Kidney (tissue), 14 donors: ENCODE data around the gene CCDC88C. TPM values are rescaled to one million over a fixed set of nuclear protein-coding genes. Genes with fewer than 3 reads are reported as not detected.

Experiments
- DNase-seq, 5 donors: peaks; one replicate each; pipeline ENCODE4 v3.0.0-alpha.2; 2013 to 2020
- FAIRE-seq: peaks from 2 replicates; lab custom pipeline; 2012; peaks lifted over from hg19 to GRCh38; lab: Jason Lieb, UNC
- H3K27ac ChIP-seq, 2 donors: one replicate each; pipeline ENCODE4 v1.7.0; 2013; ENCODE audit warnings: low read depth in 2 of 2, low read length in 2 of 2, inconsistent platforms in 1 of 2
- H3K27me3 ChIP-seq: one replicate; pipeline ENCODE4 v1.7.1; 2013; ENCODE audit warnings: low read length, inconsistent platforms; ENCODE audit not compliant: control insufficient read depth, insufficient read depth
- H3K36me3 ChIP-seq, 3 donors: one replicate each; pipeline versions ENCODE4 v1.7.0 to v1.7.1; 2013; ENCODE audit warnings: low read length in 3 of 3, control low read depth in 1 of 3, inconsistent platforms in 1 of 3; ENCODE audit not compliant: insufficient read depth in 3 of 3, control insufficient read depth in 2 of 3
- H3K4me1 ChIP-seq, 3 donors: one replicate each; pipeline versions ENCODE4 v1.7.0 to v1.7.1; 2013; ENCODE audit warnings: low read length in 3 of 3, inconsistent platforms in 1 of 3, low read depth in 1 of 3; ENCODE audit not compliant: control insufficient read depth in 2 of 3, insufficient read depth in 2 of 3
- H3K4me3 ChIP-seq, 3 donors: one replicate each; pipeline versions ENCODE4 v1.7.0 to v1.8.1; 2013; ENCODE audit warnings: low read length in 3 of 3, control low read depth in 1 of 3, inconsistent platforms in 1 of 3
- H3K9ac ChIP-seq, 3 donors: one replicate each; pipeline versions ENCODE4 v1.7.0 to v1.7.1; 2013; ENCODE audit warnings: low read length in 3 of 3, control low read depth in 1 of 3, inconsistent platforms in 1 of 3
- H3K9me3 ChIP-seq, 3 donors: one replicate each; pipeline versions ENCODE4 v1.7.0 to v1.7.1; 2013; ENCODE audit warnings: low read length in 3 of 3, control low read depth in 1 of 3, inconsistent platforms in 1 of 3; ENCODE audit not compliant: control insufficient read depth in 2 of 3, insufficient read depth in 1 of 3
- CTCF ChIP-seq: IDR thresholded peaks from 3 replicates; pipeline ENCODE4 v1.5.1; 2012; ENCODE audit warnings: mild to moderate bottlenecking, moderate library complexity, borderline replicate concordance; ENCODE audit not compliant: insufficient read depth; ENCODE audit errors: extremely low read depth
- intact Hi-C: fragments of 100-400 bp; cut with DNase I; formaldehyde crosslinking; loops from one replicate; pipeline ENCODE4 v1.11.1; 2022
- polyA plus RNA-seq: library from polyadenylated mRNA; stranded (reverse); fragments of 350-450 nt; fragmentation: Illumina TruSeq; extraction: RNeasy Lipid Tissue Mini Kit (QIAGEN cat#74804); gene quantifications from one replicate; pipeline ENCODE4 v1.2.3, GENCODE V29; 2014; ENCODE audit warnings: low read depth, low replicate concordance; ENCODE audit not compliant: insufficient read depth
- total RNA-seq: library from RNA; stranded (reverse); fragmentation: NEBNext Ultra II Directional; extraction: Animal tissue kit (Norgen Biotek cat#: 25700); gene quantifications from one replicate; pipeline ENCODE4 v1.2.1, GENCODE V29; 2021
- donor health status: control.
- donor health status: control.
- donor health status: control.
- donor health status: control.
- donor health status: control.
- donor health status: DM: yes; HTN: yes; CAD: no.
- donor health status: Normal renal cell carcinoma (clear cell type).

Gene CCDC88C
- total and polyA plus RNA-seq, 2 donors from 2014 or later, result 6.6 to 32.8 TPM

GRCh38 chr14:91406982-91407381 lies 10.6 kb downstream of the CCDC88C start:
- Histone ChIP-seq H3K9me3 (no peaks in the 10 kb centered on the region), H3K36me3 (peaks cover 0 to 5% (median 0%) of the 10 kb centered on the region in 3 donors), H3K27me3 (no peaks in the 10 kb centered on the region), H3K4me1 (peaks cover 0 to 16% (median 2%) of the 10 kb centered on the region in 3 donors), H3K9ac (no peak overlapping the region), H3K27ac (no peak overlapping the region), H3K4me3 (no peak overlapping the region)
- intact Hi-C loops, result no loop called here
- FAIRE-seq (no peak), DNase-seq (no peak)
- no peak for TF ChIP-seq CTCF

- Histone ChIP-seq H3K9me3 (no peaks in the 10 kb centered on the region), H3K27ac (no peak overlapping the region), H3K4me1 (peaks cover 0 to 16% (median 2%) of the 10 kb centered on the region in 3 donors), H3K9ac (no peak overlapping the region), H3K4me3 (no peak overlapping the region), H3K36me3 (peaks cover 0 to 5% (median 0%) of the 10 kb centered on the region in 3 donors), H3K27me3 (no peaks in the 10 kb centered on the region)
- DNase-seq (no peak), FAIRE-seq (no peak)
- no peak for TF ChIP-seq CTCF
- intact Hi-C loops, result no loop called here
Measured at GRCh38 chr14:91406451-91406850, 11.2 kb downstream of the CCDC88C start.

- no peak overlapping the region for H3K4me3 ChIP-seq
Measured at GRCh38 chr14:91405724-91406435, 11.7 kb downstream of the CCDC88C start.

More at GRCh38 chr14:91405724-91406435, 11.7 kb downstream of the CCDC88C start:
- peaks cover 0 to 16% (median 2%) of the 10 kb centered on the region in 3 donors for H3K4me1 ChIP-seq
- no peak for FAIRE-seq
- intact Hi-C loops, result no loop called here
- TF ChIP-seq CTCF, result no peak
- no peaks in the 10 kb centered on the region for H3K27me3 ChIP-seq
- DNase-seq, result no peak
- H3K27ac ChIP-seq, result no peak overlapping the region
- H3K9ac ChIP-seq, result no peak overlapping the region
- H3K9me3 ChIP-seq, result no peaks in the 10 kb centered on the region
- peaks cover 0 to 5% (median 0%) of the 10 kb centered on the region in 3 donors for H3K36me3 ChIP-seq
